GM06990 (cell line): Measurements from ENCODE around the gene ERCC8.

ENCODE experiments used
- DNase-seq: peaks from one replicate; pipeline ENCODE4 v3.0.0-alpha.2; 2011; ENCODE audit not compliant: insufficient read length; ENCODE audit errors: extremely low read depth
- H3K27me3 ChIP-seq: replicated peaks from 2 replicates; pipeline ENCODE4 v1.6.0; 2011; ENCODE audit warnings: low read length; ENCODE audit not compliant: control insufficient read depth, insufficient read depth
- H3K36me3 ChIP-seq: 2 replicates; pipeline ENCODE4 v1.5.1; 2011; ENCODE audit warnings: low read length; ENCODE audit not compliant: control insufficient read depth, insufficient read depth
- H3K4me3 ChIP-seq: replicated peaks from 2 replicates; pipeline ENCODE4 v1.5.1; 2011; ENCODE audit warnings: low read depth, mild to moderate bottlenecking, control low read depth, low read length
- CTCF ChIP-seq: IDR thresholded peaks from 2 replicates; pipeline ENCODE4 v1.5.1; 2011; ENCODE audit warnings: low read length, control low read depth, mild to moderate bottlenecking, inconsistent platforms; ENCODE audit not compliant: insufficient read depth, poor library complexity, severe bottlenecking

The ERCC8 gene

GRCh38 chr5:60903356-60903755 lies 41.5 kb downstream of the ERCC8 start:
- TF ChIP-seq CTCF = no peak
- no peaks in the 10 kb centered on the region for H3K27me3 ChIP-seq
- H3K36me3 ChIP-seq = no peaks in the 10 kb centered on the region
- H3K4me3 ChIP-seq = no peak overlapping the region
- no peak for DNase-seq

GRCh38 chr5:60896991-60897390 lies 47.9 kb downstream of the ERCC8 start:
- Histone ChIP-seq H3K4me3 (no peak overlapping the region), H3K27me3 (no peaks in the 10 kb centered on the region), H3K36me3 (0 out of 2 replicates have a peak, but pooled peaks cover 2% of the 10 kb centered on the region)
- DNase-seq = no peak
- TF ChIP-seq CTCF = no peak

GRCh38 chr5:60893521-60893920 lies 51.3 kb downstream of the ERCC8 start:
- no peak for TF ChIP-seq CTCF
- Histone ChIP-seq H3K4me3 (no peak overlapping the region), H3K27me3 (no peaks in the 10 kb centered on the region), H3K36me3 (peaks cover 2% of the 10 kb centered on the region; the same call in 1 of the 2 replicates)
- DNase-seq = no peak

GRCh38 chr5:60891667-60892066 lies 53.2 kb downstream of the ERCC8 start:
- Histone ChIP-seq H3K4me3 (no peak overlapping the region), H3K27me3 (no peaks in the 10 kb centered on the region), H3K36me3 (no peaks in the 10 kb centered on the region; the same call in 1 of the 2 replicates)
- TF ChIP-seq CTCF = no peak
- no peak for DNase-seq

- no peak overlapping the region for H3K4me3 ChIP-seq
- no peaks in the 10 kb centered on the region; the same call in 1 of the 2 replicates for H3K36me3 ChIP-seq
- no peaks in the 10 kb centered on the region for H3K27me3 ChIP-seq
- DNase-seq = no peak
- TF ChIP-seq CTCF = no peak
Measured at GRCh38 chr5:60888359-60889061, 56.4 kb downstream of the ERCC8 start.
